Heart left ventricle (tissue), 16 donors: ENCODE results near the gene CCN2. TPM values are rescaled to one million over a fixed set of nuclear protein-coding genes. Genes with fewer than 3 reads are reported as not detected.

Experiments used
- ATAC-seq, 4 donors: fragments of 200-7000 bp; cut with Tn5 transposase; one replicate each; pipeline ENCODE4 v1.9.1; 2020 to 2022; ENCODE audit warnings: moderate library complexity in 4 of 4, mild to moderate bottlenecking in 3 of 4, moderate number of reproducible peaks in 1 of 4
- DNase-seq, 5 donors: peaks; one replicate each; pipeline ENCODE4 v3.0.0-alpha.2; 2020
- H3K27ac ChIP-seq, 12 donors: fragments of 200-600 bp; sonication (generic) in 4 of 12; one replicate each; pipeline versions ENCODE4 v1.5.0 to v1.8.0; 2016 to 2022; ENCODE audit warnings: mild to moderate bottlenecking in 2 of 12
- H3K27me3 ChIP-seq, 9 donors: fragments of 200-600 bp; sonication (generic) in 2 of 9; one replicate each; pipeline versions ENCODE4 v1.5.1 to v1.8.0; 2016 to 2022; ENCODE audit warnings: mild to moderate bottlenecking in 3 of 9
- H3K36me3 ChIP-seq, 9 donors: fragments of 200-600 bp; sonication (generic) in 2 of 9; one replicate each; pipeline versions ENCODE4 v1.5.0 to v1.8.0; 2018 to 2022; ENCODE audit warnings: mild to moderate bottlenecking in 2 of 9
- H3K4me1 ChIP-seq, 12 donors: fragments of 200-600 bp; sonication (generic) in 4 of 12; one replicate each; pipeline versions ENCODE4 v1.5.0 to v1.8.0; 2016 to 2022; ENCODE audit warnings: mild to moderate bottlenecking in 3 of 12
- H3K4me3 ChIP-seq, 12 donors: fragments of 200-600 bp; sonication (generic) in 4 of 12; one replicate each; pipeline versions ENCODE4 v1.5.0 to v1.8.0; 2017 to 2022; ENCODE audit warnings: mild to moderate bottlenecking in 9 of 12, moderate library complexity in 4 of 12
- H3K9me3 ChIP-seq, 12 donors: fragments of 200-600 bp; sonication (generic) in 4 of 12; one replicate each; pipeline versions ENCODE4 v1.5.0 to v1.8.0; 2016 to 2022; ENCODE audit warnings: mild to moderate bottlenecking in 1 of 12
- POLR2A ChIP-seq, 2 donors: fragments of 450-650 bp; IDR thresholded peaks; one replicate each; pipeline ENCODE4 v1.6.1; 2017; ENCODE audit warnings: antibody characterized with exemption in 2 of 2, mild to moderate bottlenecking in 2 of 2, moderate library complexity in 2 of 2
- WGBS, 4 donors: extraction: QIAGEN DNeasy Blood & Tissue Kit in 2 of 4; methylation state at CpG; one replicate each; pipeline versions ENCODE4 v1.1.5 to v1.1.7; 2013 to 2018; 5-methylcytosine and 5-hydroxymethylcytosine counted together
- intact Hi-C, 10 donors: fragments of 100-400 bp; cut with DNase I; formaldehyde crosslinking; loops; one replicate each; pipeline versions ENCODE4 v1.11.1 to v1.14.2; 2022
- polyA plus RNA-seq, 2 donors: library from polyadenylated mRNA; stranded (reverse); fragments of 200-250 nt; gene quantifications; one replicate each; pipeline ENCODE4 v1.2.3, GENCODE V29; 2013
- total RNA-seq, 9 donors: library from RNA; depleted of rRNA in 2 of 9; stranded (reverse); fragments of >200 nt in 2 of 9; fragmentation: NEBNext Ultra II Directional in 3 of 9; extraction: Animal tissue kit (Norgen Biotek cat#: 25700) in 3 of 9; gene quantifications; one replicate each; pipeline versions ENCODE4 v1.1.0 to v1.2.4, GENCODE V29; 2016 to 2023
- TF ChIP-seq, protein P1 (sequence below), 12 donors: fragments of 200-600 bp; sonication (generic) in 4 of 12; IDR thresholded peaks; one replicate each; pipeline versions ENCODE4 v1.5.0 to v1.8.0; 2018 to 2022; ENCODE audit warnings: antibody characterized with exemption in 12 of 12, mild to moderate bottlenecking in 5 of 12
- donor health status: ischemic (EF 13 %, LVEDD 7.1; RV severe dilation, severe dysfunction).
- donor health status: healthy with polysubstance abuse.
- donor health status: DM: no; HTN: yes; CAD: no.
- donor health status: DM: no; HTN: no; CAD: no.
- donor health status: ischemic (EF 25% LVEDD 6.9; RV normal size, moderate dysfunction).
- donor health status: ischemic (EF 25% LVEDD 5.7; RV mildly dilated, moderate dysfunction).
- donor health status: healthy.
- donor health status: DM: yes; HTN: yes; CAD: no.
- donor health status: ischemic (EF 35%, LVEDD 5.7; RV mildly dilated, moderate dysfunction).
- donor health status: nonischemic (EF 11% LVEDD 7.7; RV severe dilation, severe dysfunction).
- donor health status: DM: yes; HTN: yes; CAD: no.
- donor health status: PGD.
- donor health status: ischemic (EF 29% LVEDD 5.4; RV normal size, mild dysfunction).
- donor health status: nonischemic (EF 23%, LVEDD 6.1; RV moderate dilation, normal function).

The CCN2 gene
- total and polyA plus RNA-seq, 11 donors = 7.8 to 90.7 (median 39.0) TPM

- TF ChIP-seq POLR2A (IDR thresholded peaks at IDR 0.05) = no peak
- TF ChIP-seq, protein P1, sequence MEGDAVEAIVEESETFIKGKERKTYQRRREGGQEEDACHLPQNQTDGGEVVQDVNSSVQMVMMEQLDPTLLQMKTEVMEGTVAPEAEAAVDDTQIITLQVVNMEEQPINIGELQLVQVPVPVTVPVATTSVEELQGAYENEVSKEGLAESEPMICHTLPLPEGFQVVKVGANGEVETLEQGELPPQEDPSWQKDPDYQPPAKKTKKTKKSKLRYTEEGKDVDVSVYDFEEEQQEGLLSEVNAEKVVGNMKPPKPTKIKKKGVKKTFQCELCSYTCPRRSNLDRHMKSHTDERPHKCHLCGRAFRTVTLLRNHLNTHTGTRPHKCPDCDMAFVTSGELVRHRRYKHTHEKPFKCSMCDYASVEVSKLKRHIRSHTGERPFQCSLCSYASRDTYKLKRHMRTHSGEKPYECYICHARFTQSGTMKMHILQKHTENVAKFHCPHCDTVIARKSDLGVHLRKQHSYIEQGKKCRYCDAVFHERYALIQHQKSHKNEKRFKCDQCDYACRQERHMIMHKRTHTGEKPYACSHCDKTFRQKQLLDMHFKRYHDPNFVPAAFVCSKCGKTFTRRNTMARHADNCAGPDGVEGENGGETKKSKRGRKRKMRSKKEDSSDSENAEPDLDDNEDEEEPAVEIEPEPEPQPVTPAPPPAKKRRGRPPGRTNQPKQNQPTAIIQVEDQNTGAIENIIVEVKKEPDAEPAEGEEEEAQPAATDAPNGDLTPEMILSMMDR (IDR thresholded peaks at IDR 0.05) = peak; percentile 22 to 68 (median 47)
- DNase-seq = peak in 3 of 5 donors; percentile 32 to 41 (median 35)
These were observed 27.8 kb downstream of the CCN2 start for GRCh38 chr6:131923356-131923755.

DNA sequence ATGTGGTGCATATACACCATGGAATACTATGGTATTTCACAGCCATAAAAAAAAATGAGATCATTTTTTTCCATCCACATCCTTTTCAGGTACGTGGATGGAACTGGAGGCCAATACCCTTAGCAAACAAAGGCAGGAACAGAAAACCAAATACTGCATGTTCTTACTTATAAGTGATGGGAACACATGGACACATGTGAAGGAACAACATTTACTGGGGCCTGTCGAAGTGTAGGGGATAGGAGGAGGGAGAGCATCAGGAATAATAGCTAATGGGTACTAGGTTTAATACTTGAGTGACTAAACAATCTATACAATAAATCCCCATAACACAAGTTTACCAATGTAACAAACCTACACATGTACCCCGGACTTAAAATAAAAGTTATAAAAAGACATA lies 30.5 kb downstream of the CCN2 start:
- Histone ChIP-seq H3K36me3 (no peaks in the 10 kb centered on the region), H3K27me3 (peaks cover 0 to 2% (median 0%) of the 10 kb centered on the region in 9 donors), H3K27ac (no peak overlapping the region), H3K4me1 (peaks cover 0 to 5% (median 0%) of the 10 kb centered on the region in 12 donors), H3K9me3 (peaks cover 0 to 27% (median 11%) of the 10 kb centered on the region in 12 donors), H3K4me3 (no peak overlapping the region)
- DNase-seq (no peak), ATAC-seq (no peak)
- TF ChIP-seq, protein P1 (IDR thresholded peaks at IDR 0.05) = no peak
- no peak for TF ChIP-seq POLR2A (IDR thresholded peaks at IDR 0.05)
- intact Hi-C loops = loop anchor here in 4 of 10 donors (5.0 kb wide), 3 partner anchors 242 to 297 kb away; no protein-coding TSS in a partner anchor
- WGBS, 4 donors = 74 to 86% (median 83%) methylated on average over 3 of the region's 3 CpGs

More at GRCh38 chr6:131923356-131923755, 27.8 kb downstream of the CCN2 start:
- no peaks in the 10 kb centered on the region for H3K27me3 ChIP-seq
- no peak overlapping the region for H3K27ac ChIP-seq
- H3K4me1 ChIP-seq = no peaks in the 10 kb centered on the region
- H3K9me3 ChIP-seq = peaks cover 0 to 27% (median 11%) of the 10 kb centered on the region in 12 donors
- WGBS, 4 donors = 5 to 12% (median 9%) methylated on average over 2 of the region's 2 CpGs
- no peak overlapping the region for H3K4me3 ChIP-seq
- H3K36me3 ChIP-seq = no peaks in the 10 kb centered on the region
- intact Hi-C loops = loop anchor here in 6 of 10 donors (2.0 to 5.0 kb wide), 5 partner anchors 239 to 297 kb away; no protein-coding TSS in a partner anchor
- peak in 2 of 4 donors; percentile 20 to 55 for ATAC-seq

DNA sequence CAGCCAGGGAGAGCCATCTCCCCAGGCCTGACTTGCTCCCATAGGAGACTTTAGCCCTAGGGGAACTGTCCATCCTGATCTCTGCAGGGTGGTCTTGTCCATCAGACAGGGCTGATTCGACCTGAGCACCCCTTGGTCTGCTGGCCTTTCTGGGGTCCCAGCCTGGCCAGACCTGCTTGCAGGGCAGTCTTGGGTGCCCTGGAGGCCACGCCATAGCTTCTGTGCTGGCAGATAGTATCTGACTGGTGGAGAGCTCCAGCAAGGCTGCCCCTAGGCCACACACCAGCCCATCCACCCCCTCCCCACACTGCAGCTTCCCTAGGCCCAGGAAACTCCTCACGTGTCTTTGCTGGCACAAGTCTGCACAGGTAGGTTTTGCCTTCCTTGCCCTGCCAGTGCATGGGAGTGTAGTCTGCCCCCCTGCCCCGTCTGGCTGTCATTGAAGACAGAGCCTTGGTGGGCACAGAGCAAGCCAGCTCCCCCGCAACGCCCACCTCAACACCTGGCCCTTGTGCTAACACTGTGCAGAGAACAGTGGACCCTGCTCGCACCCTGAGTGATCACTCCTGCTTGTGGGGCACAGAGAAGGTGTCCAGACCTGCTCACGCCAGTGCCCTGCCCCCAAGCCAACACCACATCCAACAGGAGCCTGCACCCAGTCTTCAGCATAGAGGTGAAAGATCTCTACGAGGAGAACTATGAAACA lies 32.4 kb downstream of the CCN2 start:
- intact Hi-C loops = loop anchor here in 5 of 10 donors (5.0 to 10.0 kb wide), 4 partner anchors 224 to 1034 kb away; no protein-coding TSS in a partner anchor
- H3K36me3 ChIP-seq = no peaks in the 10 kb centered on the region
- no peak overlapping the region for H3K4me3 ChIP-seq
- no peak overlapping the region for H3K27ac ChIP-seq
- ATAC-seq (no peak), DNase-seq (no peak)
- TF ChIP-seq POLR2A (IDR thresholded peaks at IDR 0.05) = no peak
- TF ChIP-seq, protein P1 (IDR thresholded peaks at IDR 0.05) = no peak
- peaks cover 0 to 5% (median 0%) of the 10 kb centered on the region in 12 donors for H3K4me1 ChIP-seq
- peaks cover 0 to 24% (median 11%) of the 10 kb centered on the region in 12 donors for H3K9me3 ChIP-seq
- 85 to 95% (median 91%) methylated on average over 7 to 9 of the region's 9 CpGs for WGBS, 4 donors
- peaks cover 0 to 6% (median 0%) of the 10 kb centered on the region in 9 donors for H3K27me3 ChIP-seq
